Urinary bladder (tissue), 4 donors: ENCODE measurements around the gene RASGRF1. TPM values are rescaled to one million over a fixed set of nuclear protein-coding genes. Genes with fewer than 3 reads are reported as not detected.

ENCODE experiments used
- DNase-seq: peaks from one replicate; pipeline ENCODE4 v3.0.0-alpha.2; 2015; ENCODE audit errors: extremely low spot score
- H3K27ac ChIP-seq: one replicate; pipeline ENCODE4 v1.5.1; 2013; ENCODE audit warnings: low read depth, mild to moderate bottlenecking, moderate library complexity
- H3K36me3 ChIP-seq: one replicate; pipeline ENCODE4 v1.6.1; 2013; ENCODE audit warnings: mild to moderate bottlenecking, moderate library complexity; ENCODE audit not compliant: insufficient read depth
- H3K4me1 ChIP-seq: one replicate; pipeline ENCODE4 v1.6.1; 2013; ENCODE audit warnings: mild to moderate bottlenecking, moderate library complexity; ENCODE audit not compliant: insufficient read depth
- H3K4me3 ChIP-seq: one replicate; pipeline ENCODE4 v1.5.1; 2013; ENCODE audit warnings: low read depth, low read length
- WGBS: extraction: QIAGEN DNeasy Blood & Tissue Kit; methylation state at CpG from one replicate; pipeline ENCODE4 v1.1.7; 2013; 5-methylcytosine and 5-hydroxymethylcytosine counted together
- polyA plus RNA-seq: library from polyadenylated mRNA; stranded (reverse); fragments of 200-250 nt; gene quantifications from one replicate; pipeline ENCODE4 v1.2.3, GENCODE V29; 2013
- total RNA-seq: library from RNA; depleted of rRNA; stranded (reverse); fragments of >200 nt; gene quantifications from one replicate; pipeline ENCODE4 v1.2.3, GENCODE V29; 2014
- donor health status: healthy with polysubstance abuse.
- donor health status: healthy.

The RASGRF1 gene
- total and polyA plus RNA-seq, 2 donors, result 0.10 to 0.48 TPM

GRCh38 chr15:79015416-79015815, 75.2 kb downstream of the RASGRF1 start:
- no peak overlapping the region for H3K27ac ChIP-seq
- H3K4me3 ChIP-seq, result no peak overlapping the region
- no peaks in the 10 kb centered on the region for H3K36me3 ChIP-seq
- WGBS, result 86% methylated on average over 3 of the region's 3 CpGs
- no peaks in the 10 kb centered on the region for H3K4me1 ChIP-seq
- DNase-seq, result no peak

DNA sequence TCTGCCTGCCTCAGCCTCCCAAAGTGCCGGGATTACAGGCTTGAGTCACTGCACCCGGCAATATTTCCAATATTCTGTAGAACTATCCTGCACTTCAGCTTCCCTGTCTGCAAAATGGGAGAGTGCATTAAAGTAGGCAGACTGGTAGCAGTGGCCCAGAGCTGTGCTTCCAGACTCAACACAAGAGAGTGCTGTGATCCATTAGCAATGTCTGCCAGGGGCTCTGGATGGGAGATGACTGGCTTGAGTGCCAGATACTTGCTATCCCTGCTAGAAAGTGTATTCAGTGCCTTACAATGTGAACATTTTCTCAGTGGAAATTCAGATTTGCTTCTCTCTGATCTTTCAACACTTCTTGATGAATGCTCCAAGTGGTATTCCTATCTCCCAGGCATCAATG, 80.3 kb downstream of the RASGRF1 start:
- Histone ChIP-seq H3K27ac (no peak overlapping the region), H3K4me3 (no peak overlapping the region), H3K36me3 (no peaks in the 10 kb centered on the region), H3K4me1 (no peaks in the 10 kb centered on the region)
- 95% methylated on average over 2 of the region's 2 CpGs for WGBS
- DNase-seq, result no peak

DNA sequence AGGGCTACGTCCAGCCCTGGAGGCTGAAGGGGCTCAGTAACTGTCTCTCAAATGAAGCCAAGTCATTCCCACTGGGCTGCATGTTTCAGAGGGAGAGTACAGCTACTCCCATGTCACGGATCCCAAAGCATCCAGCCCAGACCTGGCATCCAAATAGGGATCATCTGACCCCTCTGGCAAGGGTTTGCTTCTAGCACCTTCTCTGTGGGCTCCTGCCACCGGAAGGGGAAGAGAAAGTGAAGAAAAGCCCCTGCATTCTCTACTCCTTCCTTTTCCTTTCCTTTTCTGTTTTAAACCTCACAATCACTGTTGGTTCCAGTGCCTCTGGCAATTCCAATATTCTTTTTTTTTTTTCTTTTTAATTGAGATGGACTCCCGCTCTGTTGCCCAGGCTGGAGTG, 81.2 kb downstream of the RASGRF1 start:
- Histone ChIP-seq H3K4me1 (no peaks in the 10 kb centered on the region), H3K27ac (no peak overlapping the region), H3K36me3 (no peaks in the 10 kb centered on the region), H3K4me3 (no peak overlapping the region)
- no peak for DNase-seq
- 68% methylated on average over 4 of the region's 4 CpGs for WGBS

DNA sequence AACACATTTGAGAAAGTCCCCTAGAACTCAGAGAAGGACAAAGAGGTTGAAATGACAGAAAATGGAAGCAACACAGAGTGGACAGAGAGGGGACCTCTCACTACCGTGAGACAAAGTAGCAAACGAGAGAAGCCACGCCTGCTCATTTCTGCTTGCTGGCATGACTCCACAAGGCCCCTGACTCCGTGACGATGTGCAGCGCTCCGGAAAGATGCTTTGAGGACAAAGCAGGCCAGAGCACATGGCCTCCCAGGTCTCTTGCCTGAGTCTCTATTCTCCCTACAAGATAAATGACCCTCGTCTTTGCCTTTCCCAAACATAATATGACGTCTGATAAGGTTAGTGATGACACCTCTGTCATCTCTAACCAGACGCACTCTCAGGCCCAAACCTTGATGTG, 81.9 kb downstream of the RASGRF1 start:
- no peak overlapping the region for H3K27ac ChIP-seq
- H3K36me3 ChIP-seq, result no peaks in the 10 kb centered on the region
- no peak for DNase-seq
- H3K4me3 ChIP-seq, result no peak overlapping the region
- no peaks in the 10 kb centered on the region for H3K4me1 ChIP-seq
- 65% methylated on average over 10 of the region's 10 CpGs for WGBS

GRCh38 chr15:79007066-79007465, 83.5 kb downstream of the RASGRF1 start:
- no peaks in the 10 kb centered on the region for H3K36me3 ChIP-seq
- no peaks in the 10 kb centered on the region for H3K4me1 ChIP-seq
- no peak for DNase-seq
- no peak overlapping the region for H3K27ac ChIP-seq
- H3K4me3 ChIP-seq, result no peak overlapping the region
- 50% methylated on average over 3 of the region's 3 CpGs for WGBS

DNA sequence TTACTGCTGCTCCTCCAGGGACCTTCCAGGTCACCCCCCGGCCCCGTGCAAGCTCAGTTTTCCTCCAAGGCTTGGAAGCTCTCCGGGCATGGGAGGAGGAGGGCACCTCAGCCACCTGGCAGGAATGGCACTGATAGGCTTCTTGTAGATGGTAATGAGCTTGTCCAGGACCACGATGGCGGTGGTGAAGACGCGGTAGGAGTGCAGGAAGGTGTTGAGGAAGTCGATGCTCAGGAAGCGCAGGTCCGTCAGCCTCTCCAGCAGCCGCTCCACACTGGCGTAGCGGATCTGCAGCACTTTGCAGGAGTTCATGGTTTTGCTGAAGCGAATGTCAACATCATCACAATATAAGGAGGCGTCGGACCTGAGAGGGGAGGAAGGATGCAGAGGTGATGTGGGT, 84.5 kb downstream of the RASGRF1 start:
- no peak for DNase-seq
- 92% methylated on average over 16 of the region's 16 CpGs for WGBS
- Histone ChIP-seq H3K27ac (no peak overlapping the region), H3K4me3 (no peak overlapping the region), H3K4me1 (no peaks in the 10 kb centered on the region), H3K36me3 (no peaks in the 10 kb centered on the region)

DNA sequence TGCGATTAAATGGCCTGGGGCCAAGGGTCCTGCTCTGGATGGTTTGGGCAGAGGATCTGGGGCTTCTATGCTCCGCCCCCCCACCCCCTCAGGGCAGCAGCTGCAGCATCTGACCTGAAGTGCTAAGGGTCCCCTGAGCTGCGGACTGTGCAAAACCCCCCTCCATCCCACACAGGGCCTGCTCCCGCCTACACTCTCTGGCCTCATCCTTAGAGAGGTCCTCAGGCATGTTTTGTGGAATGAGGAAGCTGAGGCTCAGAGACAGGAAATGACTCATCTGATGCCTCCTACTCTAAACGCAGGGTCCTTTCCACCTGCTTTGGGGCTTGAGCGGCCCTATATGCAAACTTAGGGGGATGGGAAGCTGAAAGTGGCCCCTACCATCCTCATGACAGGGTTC, 86.2 kb downstream of the RASGRF1 start:
- WGBS, result 41% methylated on average over 6 of the region's 6 CpGs
- Histone ChIP-seq H3K4me3 (no peak overlapping the region), H3K4me1 (no peaks in the 10 kb centered on the region), H3K36me3 (no peaks in the 10 kb centered on the region), H3K27ac (no peak overlapping the region)
- DNase-seq, result no peak

GRCh38 chr15:79003896-79004295, 86.7 kb downstream of the RASGRF1 start:
- DNase-seq, result no peak
- H3K27ac ChIP-seq, result no peak overlapping the region
- WGBS, result 93% methylated on average over 24 of the region's 24 CpGs
- H3K36me3 ChIP-seq, result no peaks in the 10 kb centered on the region
- H3K4me1 ChIP-seq, result no peaks in the 10 kb centered on the region
- H3K4me3 ChIP-seq, result no peak overlapping the region

DNA sequence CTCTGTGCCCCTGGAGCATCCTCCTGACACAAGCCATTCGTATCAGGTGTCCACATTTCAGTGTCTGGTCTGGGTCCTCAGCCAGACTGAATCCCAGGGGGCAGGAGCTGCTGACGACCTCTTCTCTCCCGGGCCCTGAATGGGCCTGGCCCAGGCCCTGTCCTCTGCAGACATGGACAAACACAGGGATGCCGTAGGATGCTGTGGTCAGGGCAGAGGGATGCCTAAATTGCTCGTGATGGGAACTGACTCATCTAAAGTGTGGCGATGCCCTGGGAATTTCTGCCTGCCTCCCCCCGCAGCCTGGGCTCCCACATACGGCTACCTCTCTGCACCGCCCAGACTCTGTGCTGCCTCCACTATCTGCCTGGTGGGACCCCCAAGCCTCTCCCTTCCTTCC, 87.3 kb downstream of the RASGRF1 start:
- no peak for DNase-seq
- H3K27ac ChIP-seq, result no peak overlapping the region
- no peak overlapping the region for H3K4me3 ChIP-seq
- WGBS, result 93% methylated on average over 9 of the region's 9 CpGs
- no peaks in the 10 kb centered on the region for H3K36me3 ChIP-seq
- no peaks in the 10 kb centered on the region for H3K4me1 ChIP-seq

GRCh38 chr15:79002581-79002980, 88.0 kb downstream of the RASGRF1 start:
- H3K36me3 ChIP-seq, result no peaks in the 10 kb centered on the region
- no peaks in the 10 kb centered on the region for H3K4me1 ChIP-seq
- H3K27ac ChIP-seq, result no peak overlapping the region
- DNase-seq, result no peak
- WGBS, result 91% methylated on average over 9 of the region's 9 CpGs
- H3K4me3 ChIP-seq, result no peak overlapping the region

- WGBS, result 79% methylated on average over 11 of the region's 11 CpGs
- no peak for DNase-seq
- Histone ChIP-seq H3K27ac (no peak overlapping the region), H3K4me3 (no peak overlapping the region), H3K36me3 (no peaks in the 10 kb centered on the region), H3K4me1 (no peaks in the 10 kb centered on the region)
Observed at GRCh38 chr15:78999636-79000035, 90.9 kb downstream of the RASGRF1 start.

DNA sequence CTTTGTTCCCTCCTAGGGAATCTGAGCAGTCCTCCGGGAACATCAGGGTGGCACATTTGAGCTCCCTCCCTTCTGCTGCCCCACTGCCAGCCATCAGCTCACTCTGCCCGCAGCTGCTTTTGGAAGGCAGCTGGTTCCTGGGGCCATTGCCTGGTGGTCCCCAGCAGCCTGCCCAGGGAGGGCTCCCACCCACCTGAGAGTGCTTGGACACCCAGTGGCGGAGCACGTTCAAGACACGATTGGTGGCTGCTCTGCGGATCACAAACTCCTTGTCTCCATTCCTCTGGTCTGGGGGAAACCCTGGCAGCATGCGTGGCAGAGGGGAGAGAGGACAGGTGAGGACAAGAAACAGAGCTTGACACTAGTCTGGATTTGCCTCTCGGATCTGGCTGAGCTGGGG, 92.1 kb downstream of the RASGRF1 start:
- 85% methylated on average over 8 of the region's 8 CpGs for WGBS
- H3K27ac ChIP-seq, result no peak overlapping the region

GRCh38 chr15:78997981-78998499, 92.5 kb downstream of the RASGRF1 start:
- WGBS, result 84% methylated on average over 8 of the region's 8 CpGs

More for the DNA sequence above, 92.1 kb downstream of the RASGRF1 start:
- Histone ChIP-seq H3K36me3 (no peaks in the 10 kb centered on the region), H3K4me3 (no peak overlapping the region), H3K4me1 (no peaks in the 10 kb centered on the region)
- DNase-seq, result no peak

DNA sequence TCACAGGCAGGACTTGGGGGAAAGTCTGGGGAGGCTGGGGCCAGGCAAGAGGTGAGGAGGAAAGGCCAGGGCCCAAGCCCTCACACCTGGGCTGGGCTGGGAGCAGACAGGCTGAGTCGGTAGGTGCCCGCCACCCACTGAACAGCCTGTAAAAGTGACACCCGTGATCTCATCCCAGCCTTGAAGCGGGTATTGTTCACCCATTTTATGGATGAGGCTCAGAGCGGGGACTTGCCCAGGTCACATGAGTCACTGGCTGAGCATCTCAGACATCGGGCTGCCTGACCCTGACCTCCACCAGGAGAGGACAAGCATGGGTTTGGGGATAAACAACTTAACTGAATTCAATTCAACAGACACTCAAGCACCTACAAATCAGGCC, 93.7 kb downstream of the RASGRF1 start:
- Histone ChIP-seq H3K36me3 (no peaks in the 10 kb centered on the region), H3K27ac (no peak overlapping the region), H3K4me3 (no peak overlapping the region), H3K4me1 (no peaks in the 10 kb centered on the region)
- WGBS, result 95% methylated on average over 6 of the region's 6 CpGs
- DNase-seq, result no peak

More at GRCh38 chr15:78997981-78998499, 92.5 kb downstream of the RASGRF1 start:
- H3K27ac ChIP-seq, result no peak overlapping the region
- no peak for DNase-seq
- no peaks in the 10 kb centered on the region for H3K4me1 ChIP-seq
- no peak overlapping the region for H3K4me3 ChIP-seq
- no peaks in the 10 kb centered on the region for H3K36me3 ChIP-seq
